ENCODE results near the gene NPHS2.

The NPHS2 gene

DNA sequence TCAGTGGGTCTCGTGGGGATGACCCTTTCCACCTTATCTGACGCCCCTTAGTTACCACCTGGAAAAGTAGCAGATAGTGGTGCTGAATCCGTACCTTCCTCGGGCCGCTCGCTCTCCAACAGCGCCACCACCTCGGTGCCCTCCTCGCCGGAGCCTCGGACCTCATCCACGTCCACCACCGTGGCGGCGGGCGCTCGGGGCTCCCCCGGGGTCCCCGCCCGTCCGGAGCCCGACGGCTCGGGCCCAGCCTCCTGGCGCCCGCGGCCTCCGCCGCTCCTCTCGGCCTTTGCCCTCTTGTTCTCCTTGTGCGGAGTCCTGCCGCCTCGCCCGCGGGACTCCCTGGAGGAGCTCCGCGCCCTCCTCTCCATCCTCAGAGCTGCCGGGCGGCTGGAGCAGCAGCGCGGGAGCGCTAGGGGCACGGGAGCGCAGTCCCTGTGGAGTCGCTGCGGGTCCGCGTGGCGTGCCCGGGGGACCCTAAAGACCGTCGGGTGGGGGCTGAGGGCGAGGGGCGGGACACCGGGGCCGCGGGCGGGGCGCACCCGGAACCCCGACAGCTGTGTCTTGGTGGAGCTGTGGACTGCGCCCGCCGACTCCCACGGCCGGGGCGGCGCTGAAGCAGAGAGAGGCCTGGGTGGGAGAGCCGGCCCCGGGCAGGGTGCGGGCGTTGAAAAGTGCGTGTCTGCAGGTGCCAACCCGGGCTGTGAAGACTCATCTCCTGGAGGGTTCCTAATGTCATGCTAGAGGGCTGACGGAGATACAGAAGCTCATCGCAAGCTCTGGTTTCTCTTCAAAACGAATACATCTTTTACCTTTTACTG is at the start of gene NPHS2:
TSS of gene NPHS2 (minus strand) at position 452 of the 818 bp plus-strand sequence. CDS start at position 368, 84 bp downstream.
- no peak for DNase-seq (ENCODE audit: low spot score)

DNA sequence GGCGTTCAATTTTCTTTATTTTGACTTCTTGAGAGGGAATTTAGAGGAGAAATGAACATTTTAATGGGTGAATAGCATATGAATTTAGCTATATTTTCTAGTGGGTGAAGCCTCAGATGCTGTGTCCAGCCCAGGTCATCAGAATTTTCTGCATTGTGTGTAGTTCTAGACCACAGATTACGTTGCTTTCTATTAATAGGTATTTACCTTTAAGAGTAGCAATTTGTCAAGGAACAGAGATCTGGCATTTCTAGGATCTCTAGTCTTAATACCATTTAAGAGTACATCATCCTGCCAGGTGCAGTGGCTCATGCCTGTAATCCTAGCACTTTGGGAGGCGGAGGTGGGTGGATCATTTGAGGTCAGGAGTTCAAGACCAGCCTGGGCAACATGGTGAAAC is 36.6 kb upstream of the NPHS2 start:
- DNase-seq (ENCODE audit: low spot score): no peak

DNA sequence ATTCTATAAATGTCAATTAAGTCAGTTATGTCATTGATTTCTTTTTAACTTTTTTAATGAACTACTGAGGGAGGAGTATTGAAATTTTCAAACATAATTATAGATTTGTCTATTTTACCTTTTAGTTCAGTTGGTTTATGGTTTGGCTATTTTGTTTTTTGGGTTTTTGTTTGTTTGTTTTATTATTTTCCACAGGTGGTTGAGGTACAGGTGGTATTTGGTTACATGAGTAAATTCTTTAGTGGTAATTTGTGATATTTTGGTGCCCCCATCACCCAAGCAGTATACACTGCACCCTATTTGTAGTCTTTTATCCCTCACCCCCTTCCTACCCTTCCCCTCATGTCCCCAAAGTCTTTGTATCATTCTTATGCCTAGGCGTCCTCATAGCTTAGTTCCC is 25.3 kb upstream of the NPHS2 start:
- DNase-seq (ENCODE audit: low spot score): no peak

DNA sequence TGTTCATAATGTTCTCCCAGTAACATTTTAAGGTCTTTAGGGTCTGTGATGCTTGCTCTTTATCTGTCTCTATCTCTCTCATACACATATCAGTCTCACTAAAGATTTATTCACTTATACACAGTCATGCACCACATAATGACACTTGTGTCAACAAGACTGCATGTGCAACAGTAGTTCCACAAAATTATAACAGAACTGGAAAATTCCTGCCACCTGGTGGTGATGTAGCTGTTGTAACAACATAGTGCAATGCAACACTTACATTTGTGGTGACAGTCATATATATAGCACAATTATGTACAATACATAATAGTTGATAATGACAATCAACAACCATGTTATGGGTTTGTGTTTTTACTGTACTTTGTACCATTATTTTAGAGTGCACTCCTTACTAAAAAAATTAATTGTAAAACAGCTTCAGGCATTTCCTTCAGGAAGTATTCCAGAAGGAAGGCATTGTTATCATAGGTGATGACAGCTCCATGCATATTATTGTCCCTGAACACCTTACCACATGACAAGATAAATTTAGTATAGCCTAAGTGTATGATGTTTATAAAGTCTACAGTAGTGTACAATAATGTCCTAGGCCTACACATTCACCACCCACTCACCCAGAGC is 24.0 kb upstream of the NPHS2 start:
- DNase-seq (ENCODE audit: low spot score): no peak

DNA sequence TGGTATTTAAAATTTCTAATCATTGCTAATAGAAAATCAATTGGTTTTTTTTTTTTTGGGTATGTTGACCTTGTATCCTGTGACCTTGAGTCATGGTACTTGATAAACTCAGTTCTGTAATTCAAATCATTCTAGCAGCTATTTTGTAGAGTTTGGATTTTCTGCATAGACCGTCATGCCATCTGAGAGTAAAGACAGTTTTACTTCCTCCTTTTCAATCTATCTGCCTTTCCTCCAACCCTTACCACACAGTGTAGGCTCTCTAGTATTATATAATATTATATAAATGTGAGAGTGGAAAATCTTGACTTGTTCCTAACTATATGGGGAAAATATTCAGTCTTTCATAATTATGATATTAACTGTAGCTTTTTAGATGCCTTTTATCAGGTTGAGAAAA is 22.9 kb upstream of the NPHS2 start:
- DNase-seq (ENCODE audit: low spot score): no peak

DNA sequence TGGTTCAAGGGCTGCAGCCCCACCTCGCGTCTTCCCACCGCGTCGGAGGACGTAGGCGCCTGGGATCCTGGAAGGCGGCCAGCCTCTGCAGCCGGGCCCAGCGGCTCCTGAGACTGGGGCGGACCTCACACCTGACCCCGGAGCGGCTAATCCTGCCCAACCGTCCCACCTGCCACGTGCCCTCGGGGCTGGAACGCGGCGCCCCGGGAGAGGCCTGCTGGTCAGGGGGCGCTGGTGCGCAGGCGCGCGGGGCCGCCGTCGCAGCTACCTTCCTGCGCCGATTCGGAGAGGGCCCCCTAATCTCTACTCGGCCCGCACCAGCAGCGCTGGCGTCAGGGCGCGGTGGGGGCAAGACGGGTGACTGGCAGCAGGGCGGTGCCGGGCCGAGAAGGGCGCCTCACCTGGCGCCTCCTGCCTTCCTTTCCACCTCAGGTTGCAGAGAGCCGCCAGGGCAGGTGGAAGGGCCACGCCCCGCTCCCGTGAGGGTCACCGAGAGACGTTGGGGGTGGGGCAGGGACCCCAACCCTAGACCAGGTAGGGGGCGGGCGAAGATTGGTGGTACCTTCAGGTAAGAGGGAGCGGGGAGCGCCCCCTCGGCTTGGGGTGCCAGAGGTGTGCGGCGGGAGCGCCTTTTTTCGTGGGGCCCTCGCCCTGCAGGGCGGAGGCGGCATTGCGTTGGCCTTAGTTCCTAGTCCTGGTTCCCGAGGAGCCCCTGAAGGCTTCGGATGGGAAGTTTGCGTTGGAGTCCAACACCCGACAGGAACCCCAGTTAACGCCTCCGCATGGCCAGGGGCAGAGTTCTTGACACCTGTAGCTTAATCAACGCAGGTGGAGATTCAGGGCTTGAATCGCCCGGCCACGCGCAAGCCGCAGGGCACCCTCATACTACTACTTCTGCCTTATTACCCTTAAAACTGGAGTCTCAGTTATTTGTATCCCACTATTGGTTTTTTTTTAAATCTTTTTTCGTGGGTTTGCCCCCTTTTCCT is 16.1 kb upstream of the NPHS2 start, which contains the start of gene TDRD5:
TSS of gene TDRD5 (plus strand) at position 241 of the 989 bp plus-strand sequence. CDS start 784 bp downstream, outside the sequence.
- DNase-seq (ENCODE audit: low spot score): no peak

DNA sequence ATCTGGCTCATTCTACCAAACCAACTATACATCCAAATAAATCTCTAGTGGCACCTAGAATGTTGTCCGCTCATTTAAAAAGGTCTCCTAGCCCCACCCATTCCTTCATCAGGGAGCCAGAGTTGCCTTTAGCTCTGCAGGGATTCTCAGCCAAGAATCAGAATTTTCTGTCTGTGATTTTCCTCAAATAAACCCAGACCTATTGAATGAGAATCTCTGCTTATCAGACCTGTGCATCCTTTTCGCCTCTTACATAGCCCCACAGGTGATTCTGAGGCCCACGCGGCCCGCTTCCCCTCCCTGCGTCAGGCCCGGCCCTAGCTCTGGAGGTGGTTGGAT is 15.5 kb upstream of the NPHS2 start:
- DNase-seq (ENCODE audit: low spot score): no peak

DNA sequence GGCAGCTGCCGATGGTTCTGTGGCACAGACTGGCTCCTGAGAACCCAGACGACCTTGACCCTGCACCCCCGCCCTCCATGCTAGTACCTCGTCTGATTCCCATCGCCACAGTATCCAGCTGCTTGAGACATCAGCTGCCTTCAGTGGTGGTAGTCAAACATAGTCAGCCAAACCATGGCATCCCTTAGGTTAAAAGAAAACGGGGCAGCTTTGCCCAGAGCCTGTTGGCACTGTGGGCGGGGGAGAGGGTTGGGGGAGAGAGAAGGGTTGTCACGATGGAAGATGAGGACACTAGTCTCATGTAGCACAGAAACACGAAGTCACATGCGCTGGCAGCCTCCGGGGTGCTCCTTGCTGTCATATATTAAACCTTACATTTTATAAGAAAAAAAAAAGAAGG is 14.9 kb upstream of the NPHS2 start:
- DNase-seq (ENCODE audit: low spot score): no peak

DNA sequence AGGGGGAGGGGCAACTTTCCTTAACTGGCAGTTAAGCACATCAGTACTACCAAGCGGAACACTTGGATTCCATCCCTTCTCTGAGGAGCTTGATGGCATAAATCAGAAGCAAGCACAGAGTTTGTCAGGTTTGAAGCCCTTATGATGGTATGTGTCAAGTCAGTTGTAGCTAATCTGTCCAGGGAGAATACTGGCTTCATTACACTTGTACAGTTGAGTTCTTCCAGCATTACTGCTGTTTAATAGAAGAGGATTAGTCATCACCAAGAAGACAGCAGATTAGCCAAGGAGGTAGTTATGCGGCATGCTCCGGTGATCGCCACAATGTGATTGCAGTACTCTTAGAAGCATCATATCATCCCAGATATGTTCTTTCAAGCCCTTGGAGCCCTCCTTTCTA is 13.8 kb upstream of the NPHS2 start:
- DNase-seq (ENCODE audit: low spot score): no peak

DNA sequence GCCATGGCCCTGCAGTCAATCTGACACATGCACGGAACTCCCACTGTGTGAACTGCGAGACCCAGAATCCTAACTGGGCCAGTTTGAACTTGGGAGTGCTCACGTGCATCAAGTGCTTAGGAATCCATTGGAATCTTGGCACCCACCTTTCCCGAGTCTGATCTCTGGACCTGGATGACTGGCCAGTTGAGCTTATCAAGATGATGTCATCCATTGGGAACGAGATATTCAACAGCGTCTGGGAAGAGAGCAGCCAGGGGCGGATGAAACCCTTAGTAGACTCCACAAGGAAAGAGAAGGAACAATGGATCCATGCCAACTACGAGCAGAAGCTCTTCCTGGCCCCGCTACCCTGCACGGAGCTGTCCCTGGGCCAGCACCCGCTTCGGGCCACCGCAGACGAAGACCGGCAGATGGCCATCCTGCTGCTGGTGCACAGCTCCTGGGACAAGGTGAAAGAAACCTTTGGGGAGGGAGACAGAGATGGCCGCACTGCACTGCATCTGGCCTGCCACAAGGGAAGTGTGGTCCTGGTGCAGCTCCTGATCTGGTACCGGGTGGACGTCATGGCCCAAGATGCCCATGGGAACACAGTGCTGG is 12.8 kb upstream of the NPHS2 start:
- DNase-seq (ENCODE audit: low spot score): no peak

DNA sequence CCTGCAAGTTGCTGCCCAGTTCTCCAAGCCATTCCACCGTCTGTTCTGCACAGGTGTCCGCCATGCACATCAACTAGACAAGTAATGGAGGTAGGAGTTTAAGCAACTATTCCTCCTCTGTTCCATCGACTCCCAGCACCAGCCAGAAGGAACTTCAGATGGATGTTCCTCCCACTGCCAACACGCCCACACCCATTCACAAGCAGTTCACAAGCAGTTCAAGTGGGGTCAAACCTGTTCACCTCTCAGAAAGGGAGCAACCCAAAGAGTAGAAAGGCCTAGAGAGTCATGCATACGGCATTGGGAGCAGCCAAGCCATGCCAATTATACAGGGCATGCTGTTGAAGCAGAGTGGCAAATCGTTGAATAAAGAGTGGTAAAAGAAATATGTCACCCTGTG is 11.6 kb upstream of the NPHS2 start:
- no peak for DNase-seq (ENCODE audit: low spot score)

DNA sequence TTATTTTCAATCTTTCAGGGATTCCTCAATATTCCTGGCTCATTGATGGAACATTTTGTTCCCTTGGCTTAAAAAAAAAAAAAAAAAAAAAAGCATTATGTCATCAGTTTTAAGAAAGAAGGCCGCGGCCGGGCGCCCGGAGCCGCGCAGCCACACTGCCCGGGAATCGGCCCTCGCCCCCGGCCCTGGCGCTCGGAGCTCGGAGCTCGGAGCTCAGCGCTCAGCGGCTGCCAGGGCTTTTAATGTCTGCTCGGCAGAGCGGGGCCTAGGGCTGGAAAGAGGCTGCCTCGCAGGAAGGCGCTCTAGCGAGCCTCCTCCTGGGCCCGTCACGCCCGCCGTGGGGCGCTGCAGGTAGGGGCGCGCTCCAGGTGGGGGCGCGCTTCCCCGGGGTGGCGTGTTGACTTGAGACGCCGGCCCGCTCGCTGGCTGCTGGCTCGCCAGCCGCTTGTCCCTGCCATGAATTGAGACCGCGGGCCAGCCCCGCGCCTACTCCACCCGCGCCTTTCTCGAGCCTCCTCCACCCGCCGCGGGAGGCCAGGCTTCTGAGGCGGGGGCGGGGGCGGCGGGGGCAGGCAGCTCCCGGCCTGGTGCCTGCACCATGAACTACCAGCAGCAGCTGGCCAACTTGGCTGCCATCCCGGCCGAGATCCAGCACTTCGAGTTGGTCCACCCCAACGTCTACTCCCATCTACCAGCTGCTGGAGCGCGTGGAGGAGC is 10.5 kb upstream of the NPHS2 start:
- DNase-seq (ENCODE audit: low spot score): peak; percentile 80

DNA sequence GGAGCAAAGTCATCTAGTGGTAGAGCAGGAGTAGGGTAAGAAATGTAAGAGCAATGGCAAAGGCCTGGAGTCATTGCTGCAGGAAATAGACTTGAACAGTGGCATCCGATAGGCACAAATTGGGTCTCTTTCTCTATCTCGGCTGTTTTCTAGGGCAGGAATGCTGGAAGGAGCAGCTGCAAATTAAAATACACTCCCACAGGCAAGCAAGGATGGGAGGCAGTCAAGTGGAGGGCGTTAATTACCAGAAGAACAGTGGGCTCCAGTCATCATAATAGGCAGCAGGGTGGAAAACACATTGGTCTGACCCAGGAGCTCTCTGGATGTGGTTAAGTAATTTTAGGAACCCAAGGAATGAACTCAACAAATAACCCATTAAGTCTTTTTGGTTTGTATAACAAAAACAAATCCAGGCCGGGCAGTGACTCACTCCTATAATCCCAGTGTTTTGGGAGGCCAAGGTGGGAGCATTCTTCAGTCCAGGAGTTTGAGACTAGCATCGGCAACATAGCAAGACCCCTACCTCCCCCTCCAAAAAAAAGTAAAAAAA is 8.1 kb upstream of the NPHS2 start:
- DNase-seq (ENCODE audit: low spot score): no peak

DNA sequence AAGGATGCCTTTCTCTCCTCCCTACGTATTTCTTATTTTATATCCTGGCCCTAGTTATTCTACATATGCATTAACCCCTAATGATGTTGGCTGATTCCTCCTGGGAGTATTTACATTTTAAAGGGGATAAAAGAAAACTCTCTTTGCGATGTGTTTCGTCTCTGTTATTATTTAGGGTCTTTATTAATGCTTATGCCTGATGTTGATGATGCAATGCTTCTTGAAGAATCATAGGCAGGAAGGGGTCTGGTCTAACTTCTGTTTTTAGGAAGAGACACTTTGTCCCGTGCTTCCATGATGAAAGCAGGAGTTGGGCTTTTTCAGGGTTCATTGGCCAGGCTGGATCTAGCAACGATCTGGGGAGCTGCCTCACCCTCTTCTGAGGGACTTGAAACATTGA is 761 bp upstream of the NPHS2 start:
- DNase-seq (ENCODE audit: low spot score): no peak

DNA sequence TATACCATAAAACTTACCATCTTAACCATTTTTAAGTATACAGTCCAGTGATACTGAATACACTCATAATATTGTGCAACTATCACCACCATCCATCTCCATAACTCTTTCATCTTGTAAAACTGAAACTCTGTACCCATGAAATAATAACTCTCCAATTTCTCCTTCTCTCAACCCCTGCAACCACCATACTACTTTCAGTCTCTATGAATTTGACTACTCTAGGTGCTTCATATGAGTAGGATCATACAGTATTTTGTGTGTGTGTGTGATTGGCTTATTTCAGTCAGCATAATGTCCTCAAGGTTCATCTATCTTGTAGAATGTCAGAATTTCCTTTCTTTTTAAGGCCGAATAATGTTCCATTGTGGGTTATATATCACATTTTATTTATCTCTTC is 17.7 kb downstream of the NPHS2 start:
- no peak for DNase-seq (ENCODE audit: low spot score)

DNA sequence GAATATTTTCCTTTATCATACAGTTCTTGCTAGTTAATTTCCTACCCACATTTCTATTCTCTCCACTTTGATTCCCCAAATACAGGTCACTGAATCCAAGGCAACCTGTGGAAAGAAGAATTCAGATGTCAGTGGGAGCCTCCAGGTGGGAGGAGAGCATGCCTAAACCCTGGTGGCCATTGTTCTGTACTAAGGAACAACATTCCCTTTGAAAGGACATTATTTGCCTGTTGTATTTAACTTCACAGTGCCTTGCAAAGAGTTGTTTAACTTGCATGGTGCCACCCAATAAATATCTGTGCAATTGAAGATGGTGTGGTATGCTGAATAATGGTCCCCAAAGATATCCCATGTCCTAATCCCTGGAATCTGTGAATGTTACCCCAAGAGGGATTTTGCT is 21.3 kb downstream of the NPHS2 start:
- DNase-seq (ENCODE audit: low spot score): no peak

DNA sequence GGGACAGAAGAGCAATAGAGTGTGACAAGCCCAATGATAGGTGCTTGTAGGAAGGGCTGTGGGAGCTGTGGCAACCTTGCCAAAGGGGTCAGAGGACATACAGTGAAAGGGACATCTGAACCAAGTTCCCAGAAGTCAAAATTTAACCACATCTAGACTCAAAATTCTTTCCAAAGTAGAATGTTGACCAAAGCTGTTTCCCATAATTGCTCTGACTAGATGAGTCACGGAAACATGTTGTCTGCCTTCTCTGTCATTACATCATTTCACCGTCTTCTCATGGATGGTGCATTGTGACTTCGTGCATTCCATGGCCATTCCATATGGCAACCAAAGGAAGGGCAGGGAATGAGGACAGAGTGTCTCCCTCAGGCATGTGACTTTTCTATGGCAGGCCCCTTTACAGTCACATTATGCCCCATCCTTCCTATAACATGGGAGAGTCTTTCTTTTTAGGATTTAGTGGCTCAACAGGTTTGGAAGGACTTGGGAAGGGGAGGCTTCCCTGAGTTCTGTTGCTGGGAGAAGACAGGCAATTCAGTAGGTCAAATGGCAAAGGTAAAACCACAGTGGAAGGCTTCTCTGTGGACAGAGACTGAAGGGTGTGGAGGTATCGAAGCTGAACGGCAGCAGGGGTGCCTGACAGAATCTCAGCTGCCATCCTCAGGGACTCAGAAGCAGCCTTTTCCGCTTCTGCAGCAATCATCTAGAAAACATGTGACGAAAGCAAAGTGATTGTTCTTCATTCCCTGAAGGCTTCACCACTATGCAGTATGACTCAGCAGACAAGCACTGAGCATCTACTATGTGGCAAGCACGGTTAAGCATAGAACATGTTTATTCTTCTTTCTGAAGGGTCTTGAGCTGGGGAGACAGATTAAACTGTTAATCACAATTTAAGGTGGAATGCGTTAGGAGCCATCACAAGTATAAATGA is 24.7 kb downstream of the NPHS2 start:
- DNase-seq (ENCODE audit: low spot score): no peak

DNA sequence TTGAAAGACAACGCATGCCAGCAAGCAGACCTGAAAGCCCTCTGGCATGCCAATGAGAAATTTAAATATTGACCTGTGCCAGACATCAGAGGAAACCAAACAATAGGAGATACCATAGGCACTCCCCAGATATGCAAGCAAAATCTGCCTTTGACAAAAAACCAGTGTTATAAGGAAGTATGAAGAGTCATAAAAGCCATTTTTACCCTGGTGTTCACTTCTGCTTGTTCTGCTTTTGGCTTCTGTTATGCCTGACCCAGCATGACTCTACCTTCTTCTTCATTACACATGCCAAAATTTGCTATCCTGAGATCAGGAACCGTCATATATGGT is 26.4 kb downstream of the NPHS2 start:
- DNase-seq (ENCODE audit: low spot score): no peak

DNA sequence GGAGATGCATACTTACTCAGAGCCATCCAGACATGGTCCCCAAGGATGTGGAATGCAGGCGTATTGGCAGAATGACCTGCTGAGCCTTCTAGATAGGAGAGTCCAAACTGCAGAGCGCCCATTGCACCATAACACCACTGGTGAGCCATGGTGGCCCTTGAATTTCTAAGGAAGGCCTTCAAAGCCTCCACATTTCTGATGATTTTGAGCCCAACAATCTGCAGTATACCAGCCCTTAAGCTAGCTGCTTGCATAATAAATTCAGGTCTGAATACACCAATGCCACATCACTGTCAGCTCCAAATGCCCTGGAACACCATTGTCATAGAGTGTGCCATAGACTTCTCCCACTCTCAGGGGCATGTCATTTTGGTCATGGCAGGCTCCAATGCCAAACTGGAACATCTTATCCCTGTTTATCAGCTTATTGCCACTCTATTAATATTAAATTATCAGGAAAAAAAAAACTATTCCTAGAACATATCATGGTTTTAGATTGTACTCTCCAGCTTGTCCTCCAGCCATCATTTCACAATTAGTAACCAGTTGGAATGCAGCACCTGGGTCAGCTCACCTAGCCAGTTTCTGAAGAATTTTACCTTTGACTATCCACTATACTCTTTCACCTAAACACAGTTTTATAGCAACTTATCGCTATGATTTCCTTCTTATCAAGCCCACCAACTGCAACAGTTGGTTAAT is 26.9 kb downstream of the NPHS2 start:
- no peak for DNase-seq (ENCODE audit: low spot score)

Data from left forelimb (tissue), 1 donor.